ENCODE measurements around the gene EGFLAM. TPM values are rescaled to one million over a fixed set of nuclear protein-coding genes. Genes with fewer than 3 reads are reported as not detected.
"Not testable (repeated sequence)": the region's sequence is repeated elsewhere in the genome, so short reads cannot be mapped to it uniquely, and the experiment has no call there.

Gene EGFLAM
- polyA plus RNA-seq, 3 donors: 7.2 to 11.5 (median 9.6) TPM

- no peak for DNase-seq (ENCODE audit: extremely low read depth in 1 of 11, low read depth in 9 of 11, low spot score in 4 of 11)
Observed at GRCh38 chr5:38400365-38400764, 142.0 kb downstream of the EGFLAM start.

DNA sequence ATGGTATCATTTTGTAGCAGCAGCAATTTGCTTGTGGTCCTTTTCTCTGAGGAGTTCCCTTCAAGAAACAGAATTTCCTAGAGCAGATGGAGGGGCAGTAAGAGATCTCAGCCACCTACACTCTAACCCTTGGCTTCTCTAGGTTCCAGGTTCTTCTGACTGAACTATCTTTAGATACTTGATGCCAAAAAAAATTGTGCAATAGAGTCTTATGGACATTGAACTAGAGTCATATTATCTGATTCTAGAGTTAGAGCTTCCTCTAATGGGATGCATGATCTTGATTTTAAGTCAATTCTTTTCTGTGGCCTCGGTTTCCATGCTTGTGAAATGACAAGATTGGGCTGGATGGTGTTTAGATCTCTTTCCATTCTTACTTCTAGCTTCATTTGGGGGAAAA, 142.8 kb downstream of the EGFLAM start:
- DNase-seq (ENCODE audit: extremely low read depth in 1 of 11, low read depth in 9 of 11, low spot score in 4 of 11): no peak

- no peak for DNase-seq (ENCODE audit: extremely low read depth in 1 of 11, low read depth in 9 of 11, low spot score in 4 of 11)
Observed at GRCh38 chr5:38403406-38403805, 145.0 kb downstream of the EGFLAM start.

- DNase-seq (ENCODE audit: extremely low read depth in 1 of 11, low read depth in 9 of 11, low spot score in 4 of 11): no peak
Observed at GRCh38 chr5:38403877-38404635, 145.7 kb downstream of the EGFLAM start.

DNA sequence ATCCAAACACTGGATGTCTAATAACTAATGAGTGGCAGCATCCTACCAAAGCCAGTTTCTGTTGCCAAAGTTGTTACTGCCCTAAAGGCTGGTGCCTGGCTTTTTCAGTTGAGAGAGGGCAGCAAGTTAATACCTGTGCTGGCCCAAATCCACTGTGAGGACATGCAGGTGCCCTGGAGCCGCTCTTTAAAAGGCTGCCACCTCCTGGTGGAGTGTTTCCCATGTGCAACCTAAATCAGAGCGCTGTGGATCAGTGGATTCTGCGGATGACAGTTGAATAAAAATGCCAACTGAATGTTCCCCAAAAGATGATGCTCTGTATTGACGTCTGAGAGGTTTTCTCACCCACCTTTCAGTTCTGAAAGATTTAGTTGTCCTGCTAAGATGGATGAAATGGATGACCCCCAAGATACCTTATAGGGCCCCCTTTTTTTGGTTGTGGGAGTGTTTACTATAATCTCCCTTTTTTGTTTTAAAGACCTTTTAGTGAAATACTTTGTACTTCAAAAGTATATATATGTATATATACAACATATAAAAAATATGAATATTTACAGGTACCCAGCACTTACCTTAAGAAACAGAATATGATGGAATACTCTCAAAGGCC, 146.4 kb downstream of the EGFLAM start:
- no peak for DNase-seq (ENCODE audit: extremely low read depth in 1 of 11, low read depth in 9 of 11, low spot score in 4 of 11)

- DNase-seq (ENCODE audit: extremely low read depth in 1 of 11, low read depth in 9 of 11, low spot score in 4 of 11): no peak
Observed at GRCh38 chr5:38408446-38409198, 150.3 kb downstream of the EGFLAM start.

DNA sequence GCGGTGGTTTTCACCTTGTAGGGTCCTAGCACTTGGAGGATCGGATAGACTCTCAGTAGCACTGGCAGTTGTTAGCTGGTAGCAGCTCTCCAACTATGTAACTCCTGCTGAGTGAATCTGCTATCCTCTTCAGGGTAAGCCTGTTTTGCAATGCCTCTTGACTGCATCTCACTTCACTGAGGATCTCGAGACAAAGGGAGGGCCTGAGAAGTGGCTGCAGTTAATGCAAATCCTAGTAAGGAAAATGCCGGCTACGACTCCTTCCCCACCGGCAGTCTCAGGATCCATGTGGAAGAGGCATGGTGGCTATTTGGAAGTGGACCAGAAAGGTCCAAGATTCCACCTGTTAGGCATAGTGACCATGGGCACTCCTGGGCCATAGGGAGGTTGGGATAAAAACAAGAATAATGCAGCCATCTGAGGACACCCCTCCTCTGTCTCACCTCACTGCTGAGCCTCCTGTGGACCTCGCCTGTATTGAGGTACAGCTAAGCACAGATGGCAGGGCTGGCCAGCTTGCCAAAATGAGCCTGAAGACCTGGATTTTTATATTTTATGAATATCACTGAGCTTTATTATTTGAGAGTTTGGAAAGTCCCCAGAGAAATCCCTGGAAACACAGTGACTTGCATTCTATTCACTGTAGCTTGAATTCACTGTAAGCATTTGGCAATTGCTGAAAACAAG, 152.1 kb downstream of the EGFLAM start:
- no peak for DNase-seq (ENCODE audit: extremely low read depth in 1 of 11, low read depth in 9 of 11, low spot score in 4 of 11)

DNA sequence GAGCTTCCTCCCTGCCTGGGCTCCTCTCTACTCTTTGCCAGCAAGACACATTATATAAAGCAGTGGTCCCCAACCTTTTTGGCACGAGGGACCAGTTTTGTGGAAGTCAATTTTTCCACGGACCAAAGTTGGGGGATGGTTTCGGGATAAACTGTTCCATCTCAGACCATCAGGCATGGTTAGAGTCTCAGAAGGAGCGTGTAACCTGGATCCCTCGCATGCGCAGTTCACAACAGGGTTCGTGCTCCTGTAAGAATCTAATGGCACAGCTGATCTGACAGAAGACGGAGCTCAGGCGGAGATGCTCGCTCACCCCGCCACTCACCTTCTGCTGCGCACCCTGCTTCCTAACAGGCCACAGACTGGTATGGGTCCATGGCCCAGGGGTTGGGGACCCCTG, 155.3 kb downstream of the EGFLAM start:
- no peak for DNase-seq (ENCODE audit: extremely low read depth in 1 of 11, low read depth in 9 of 11, low spot score in 4 of 11)

GRCh38 chr5:38414348-38414747, 156.0 kb downstream of the EGFLAM start:
- DNase-seq (ENCODE audit: extremely low read depth in 1 of 11, low read depth in 9 of 11, low spot score in 4 of 11): no peak

DNA sequence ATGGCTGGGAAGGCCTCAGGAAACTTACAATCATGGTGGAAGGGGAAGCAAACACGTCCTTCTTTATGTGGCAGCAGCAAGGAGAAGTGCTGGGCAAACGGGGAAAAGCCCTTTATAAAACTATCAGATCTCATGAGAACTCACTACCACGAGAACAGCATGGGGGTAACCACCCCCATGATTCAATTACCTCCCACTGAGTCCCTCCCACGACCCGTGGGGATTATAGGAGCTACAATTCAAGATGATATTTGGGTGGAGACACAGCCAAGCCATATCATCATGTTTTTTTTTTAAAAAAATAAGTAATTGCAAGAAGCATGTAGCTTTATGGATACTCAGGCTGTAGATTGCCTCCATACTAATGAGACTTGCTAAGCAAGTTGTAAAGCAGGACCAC, 157.4 kb downstream of the EGFLAM start:
- not testable (repeated sequence) for DNase-seq (ENCODE audit: extremely low read depth in 1 of 11, low read depth in 9 of 11, low spot score in 4 of 11)

- DNase-seq (ENCODE audit: extremely low read depth in 1 of 11, low read depth in 9 of 11, low spot score in 4 of 11): no peak
Observed at GRCh38 chr5:38417658-38418017, 159.3 kb downstream of the EGFLAM start.

DNA sequence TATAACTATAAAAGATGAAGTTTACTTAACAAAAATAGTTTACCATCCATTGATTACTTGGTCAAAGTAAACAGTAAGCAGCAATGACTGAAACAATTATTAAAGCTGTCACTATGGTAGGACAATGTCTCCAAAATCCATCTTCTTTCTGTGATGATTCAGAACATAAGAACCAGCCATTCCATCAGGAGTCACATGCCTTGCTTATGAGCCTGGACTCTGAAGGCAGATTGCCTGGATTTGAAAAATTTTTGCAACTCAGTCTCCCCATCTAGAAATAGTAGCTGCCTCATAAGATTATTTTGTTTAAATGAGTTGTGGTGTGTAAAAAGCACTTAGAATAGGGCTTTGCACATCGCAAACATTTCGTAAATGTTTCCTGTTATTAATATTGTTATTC, 161.9 kb downstream of the EGFLAM start:
- no peak for DNase-seq (ENCODE audit: extremely low read depth in 1 of 11, low read depth in 9 of 11, low spot score in 4 of 11)

- peak in 6 of 11 donors; percentile 37 to 71 (median 44) for DNase-seq (ENCODE audit: extremely low read depth in 1 of 11, low read depth in 9 of 11, low spot score in 4 of 11)
Observed at GRCh38 chr5:38420691-38421390, 162.5 kb downstream of the EGFLAM start.

- no peak for DNase-seq (ENCODE audit: extremely low read depth in 1 of 11, low read depth in 9 of 11, low spot score in 4 of 11)
Observed at GRCh38 chr5:38422622-38423021, 164.3 kb downstream of the EGFLAM start.

DNA sequence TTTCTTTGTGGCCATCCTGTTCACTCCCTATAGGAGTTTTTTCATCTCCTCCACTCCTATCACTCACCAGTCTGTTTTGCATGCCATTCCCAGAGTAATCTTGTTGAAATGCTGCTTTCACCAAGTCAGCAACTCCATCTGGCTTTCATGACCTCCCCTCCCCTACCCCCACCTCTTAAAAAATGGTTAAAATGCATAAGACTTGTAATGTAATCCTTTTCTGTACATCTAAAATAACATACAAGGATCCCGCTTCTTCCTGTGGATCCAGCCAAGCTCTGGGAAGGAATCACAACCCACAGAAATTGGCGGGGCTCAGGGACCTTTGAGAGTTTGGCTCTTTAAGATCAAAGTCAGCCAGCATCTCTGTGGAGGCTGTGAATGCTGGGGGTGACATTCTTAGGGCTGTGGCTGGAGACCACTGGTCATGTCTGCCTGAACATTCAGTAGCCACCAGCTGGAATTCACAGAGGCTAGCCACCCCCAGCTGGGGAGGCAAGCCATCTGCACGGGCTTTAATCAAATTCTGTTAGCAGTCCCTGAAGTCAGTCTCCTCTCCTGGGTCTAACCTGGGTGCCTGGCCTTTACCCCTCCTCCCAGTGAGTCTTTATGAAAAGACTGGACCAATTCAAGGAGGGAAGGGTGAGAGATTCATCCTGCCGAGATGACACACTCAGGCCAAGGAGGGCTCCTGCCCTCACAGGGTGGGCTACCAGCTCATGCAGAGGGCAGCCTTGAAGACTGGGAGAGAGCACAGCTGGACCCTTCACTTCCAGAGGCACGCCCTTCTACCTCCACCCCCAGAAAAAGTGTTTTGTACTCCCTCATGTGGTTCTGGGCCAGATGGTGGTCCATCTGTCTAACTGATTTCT, 165.2 kb downstream of the EGFLAM start:
- no peak for DNase-seq (ENCODE audit: extremely low read depth in 1 of 11, low read depth in 9 of 11, low spot score in 4 of 11)

DNA sequence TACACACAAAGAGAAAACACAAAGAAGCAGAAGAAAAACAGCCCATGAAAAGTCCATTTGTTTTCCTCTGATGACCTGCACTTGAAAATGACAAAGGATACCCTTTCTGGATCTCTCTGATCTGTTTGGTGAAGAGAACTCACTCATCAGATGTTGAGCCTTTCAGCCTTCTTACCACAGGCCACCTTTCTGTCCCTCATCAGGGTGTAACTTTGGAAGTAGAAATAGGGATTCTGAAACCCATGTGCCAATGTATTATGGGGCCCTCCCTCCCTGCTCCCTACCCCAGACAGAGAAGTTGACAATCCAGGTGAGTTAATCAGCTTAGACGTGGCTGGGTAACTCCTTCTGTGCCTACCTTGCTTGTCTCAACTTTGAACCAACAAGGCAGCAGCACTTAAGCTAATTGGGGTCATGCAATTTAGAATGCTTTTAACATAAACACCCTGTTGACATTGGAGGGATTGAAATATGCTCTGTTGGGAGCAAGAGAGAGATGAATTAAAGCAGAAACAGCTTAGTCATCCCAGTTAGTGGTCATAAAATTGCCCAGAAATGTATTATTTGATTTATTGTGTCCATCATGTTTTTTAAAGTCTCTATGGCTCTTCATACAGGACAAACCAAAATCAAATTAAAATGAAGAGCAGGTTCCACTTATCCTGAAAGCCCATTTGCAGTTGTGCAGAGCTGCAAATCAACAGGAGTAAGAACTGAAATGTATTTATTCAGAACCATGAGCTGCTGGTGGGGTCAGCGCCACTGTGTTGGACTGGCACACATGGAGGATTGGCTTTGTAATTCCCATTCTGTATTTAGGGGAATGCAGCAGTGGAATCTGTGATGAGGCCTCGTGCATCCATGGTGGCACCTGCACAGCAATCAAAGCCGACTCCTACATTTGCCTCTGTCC, 166.0 kb downstream of the EGFLAM start:
- no peak for DNase-seq (ENCODE audit: extremely low read depth in 1 of 11, low read depth in 9 of 11, low spot score in 4 of 11)

- no peak for DNase-seq (ENCODE audit: extremely low read depth in 1 of 11, low read depth in 9 of 11, low spot score in 4 of 11)
Observed at GRCh38 chr5:38426490-38426889, 168.1 kb downstream of the EGFLAM start.
